Endothelial cell of umbilical vein (primary cell): ENCODE measurements around the gene NAA16. TPM values are rescaled to one million over a fixed set of nuclear protein-coding genes. Genes with fewer than 3 reads are reported as not detected.

Experiments used
- BruUV-seq: library from RNA; stranded (reverse); fragments of 400-500 nt; replicated peaks from 2 replicates; lab custom pipeline; 2021; lab: Mats Ljungman, UMichigan
- CTCF ChIA-PET: fragments of 300-600, 350-600 bp; sonication (Branson Sonifier 250); formaldehyde crosslinking; loops from one replicate; lab custom pipeline; 2021; ENCODE audit warnings: antibody characterized with exemption, inconsistent platforms; lab: Charles Lee
- POLR2A ChIA-PET: fragments of 300-600, 350-600 bp; sonication (Branson Sonifier 250); formaldehyde crosslinking; loops from one replicate; lab custom pipeline; 2021; ENCODE audit warnings: antibody characterized with exemption, inconsistent platforms; lab: Charles Lee
- DNase-seq: peaks from one replicate; pipeline ENCODE4 v3.0.0-alpha.2; 2011; ENCODE audit warnings: low read depth, low spot score
- FAIRE-seq: peaks from 2 replicates; lab custom pipeline; 2011; peaks lifted over from hg19 to GRCh38; lab: Jason Lieb, UNC
- H2AFZ ChIP-seq: 2 replicates; pipeline ENCODE4 v1.6.0; 2012; ENCODE audit warnings: low read depth, low read length, control low read depth, inconsistent platforms
- H3K27ac ChIP-seq: 2 replicates; pipeline ENCODE4 v1.5.1; 2011; ENCODE audit warnings: low read depth, mild to moderate bottlenecking, control low read depth, low read length, moderate library complexity; ENCODE audit not compliant: insufficient read depth
- H3K27me3 ChIP-seq, 2 experiments: 2 replicates each; pipeline versions ENCODE4 v1.6.0 to v1.6.1; 2011; ENCODE audit warnings: low read length in 2 of 2, mixed read lengths in 1 of 2; ENCODE audit not compliant: control insufficient read depth in 2 of 2, insufficient read depth in 2 of 2
- H3K36me3 ChIP-seq, 2 experiments: 2 replicates in 1 of 2; 3 replicates in 1 of 2; pipeline ENCODE4 v1.5.1; 2011; ENCODE audit warnings: low read length in 2 of 2, mild to moderate bottlenecking in 1 of 2, moderate library complexity in 1 of 2; ENCODE audit not compliant: control insufficient read depth in 2 of 2, insufficient read depth in 2 of 2; ENCODE audit errors: extremely low read depth in 1 of 2
- H3K4me1 ChIP-seq: 3 replicates; pipeline ENCODE4 v1.5.1; 2011; ENCODE audit warnings: mild to moderate bottlenecking, low read length; ENCODE audit not compliant: control insufficient read depth, insufficient read depth; ENCODE audit errors: extremely low read depth
- H3K4me2 ChIP-seq: 2 replicates; pipeline ENCODE4 v1.6.1; 2011; ENCODE audit warnings: low read length, control low read depth, mixed read lengths; ENCODE audit not compliant: insufficient read depth
- H3K4me3 ChIP-seq, 3 experiments: fragments of 200-600 bp in 1 of 3; sonication (generic), shearing (Covaris generic) in 1 of 3; replicated peaks in 1 of 3; 2 replicates each; pipeline ENCODE4 v1.5.1; 2011 to 2016; ENCODE audit warnings: control low read depth in 3 of 3, low read length in 3 of 3, mild to moderate bottlenecking in 2 of 3, inconsistent platforms in 1 of 3, low read depth in 1 of 3, moderate library complexity in 1 of 3; ENCODE audit not compliant: insufficient read depth in 1 of 3
- H3K79me2 ChIP-seq: 2 replicates; pipeline ENCODE4 v1.6.0; 2012; ENCODE audit warnings: low read length, inconsistent platforms; ENCODE audit not compliant: control insufficient read depth, insufficient read depth
- H3K9ac ChIP-seq: replicated peaks from 2 replicates; pipeline ENCODE3; 2011; ENCODE audit warnings: low read length, control low read depth; ENCODE audit not compliant: insufficient read depth; ENCODE audit errors: extremely low read depth
- H3K9me1 ChIP-seq: replicated peaks from 3 replicates; pipeline ENCODE4 v1.6.0; 2011; ENCODE audit warnings: mild to moderate bottlenecking, low read length; ENCODE audit not compliant: control insufficient read depth, insufficient read depth; ENCODE audit errors: extremely low read depth
- H3K9me3 ChIP-seq: replicated peaks from 2 replicates; pipeline ENCODE4 v1.5.1; 2012; ENCODE audit warnings: low read length, inconsistent platforms; ENCODE audit not compliant: control insufficient read depth, insufficient read depth
- H4K20me1 ChIP-seq: replicated peaks from 2 replicates; pipeline ENCODE3; 2011; ENCODE audit warnings: mild to moderate bottlenecking, low read length; ENCODE audit not compliant: control insufficient read depth, insufficient read depth; ENCODE audit errors: extremely low read depth
- CTCF ChIP-seq, 2 donors: IDR thresholded peaks; 1 replicate in 1 of 2; 2 replicates in 1 of 2; pipeline ENCODE4 v1.5.1; 2011; ENCODE audit warnings: low read length in 2 of 2, mild to moderate bottlenecking in 2 of 2, moderate library complexity in 2 of 2, control low read depth in 1 of 2, inconsistent platforms in 1 of 2, low read depth in 1 of 2; ENCODE audit not compliant: insufficient read depth in 1 of 2; ENCODE audit errors: extremely low read depth in 1 of 2
- EZH2 ChIP-seq: IDR thresholded peaks from 2 replicates; pipeline ENCODE4 v1.6.1; 2012; ENCODE audit warnings: borderline replicate concordance, low read depth, mild to moderate bottlenecking, moderate library complexity, low read length, inconsistent platforms; ENCODE audit not compliant: severe bottlenecking
- FOS ChIP-seq: IDR thresholded peaks from 2 replicates; pipeline ENCODE4 v1.6.1; 2011; ENCODE audit warnings: mild to moderate bottlenecking, low read length, moderate library complexity, borderline replicate concordance; ENCODE audit not compliant: insufficient read depth
- GATA2 ChIP-seq: IDR thresholded peaks from 2 replicates; pipeline ENCODE4 v1.7.0; 2011; ENCODE audit warnings: low read depth, mild to moderate bottlenecking, moderate library complexity, mixed read lengths, low read length; ENCODE audit not compliant: insufficient read length, insufficient read depth
- JUN ChIP-seq: IDR thresholded peaks from 2 replicates; pipeline ENCODE4 v1.6.1; 2011; ENCODE audit warnings: borderline replicate concordance, low read depth; ENCODE audit not compliant: insufficient read length, insufficient read depth
- MAX ChIP-seq: IDR thresholded peaks from 2 replicates; pipeline ENCODE4 v1.6.1; 2011; ENCODE audit not compliant: insufficient read depth, insufficient read length
- MYC ChIP-seq: IDR thresholded peaks from one replicate; pipeline ENCODE4 v1.6.1; 2011; ENCODE audit warnings: mild to moderate bottlenecking, low read depth, low read length
- POLR2A ChIP-seq: IDR thresholded peaks from 2 replicates; pipeline ENCODE4 v1.6.1; 2012; ENCODE audit warnings: low read depth, mild to moderate bottlenecking, control low read depth, low read length
- POLR2AphosphoS5 ChIP-seq: IDR thresholded peaks from 2 replicates; pipeline ENCODE4 v1.6.1; 2012; ENCODE audit warnings: low read depth, mild to moderate bottlenecking, control low read depth, low read length, moderate library complexity; ENCODE audit not compliant: insufficient read depth
- dilution Hi-C: fragments of 300-500 bp; cut with MboI; formaldehyde crosslinking; loops from one replicate; pipeline ENCODE4 v1.15.0; 2019; ENCODE audit warnings: low sequenced_read_pairs; ENCODE audit not compliant: extremely low pct_ligation_motif_present
- intact Hi-C: fragments of 100-400 bp; cut with micrococcal nuclease; formaldehyde crosslinking; loops from one replicate; pipeline ENCODE4 v1.10.0; 2022
- polyA plus RNA-seq, 4 experiments: library from polyadenylated mRNA; depleted of rRNA in 3 of 4; stranded (reverse) in 3 of 4; unstranded in 1 of 4; fragments of >200 nt; gene quantifications; 2 replicates each; pipeline versions ENCODE4 v1.2.1 to v1.2.3, GENCODE V29; 2011 to 2012; ENCODE audit warnings: missing spikeins in 1 of 4
- total RNA-seq: library from RNA; stranded (reverse); gene quantifications from 2 replicates; pipeline ENCODE4 v1.2.3, GENCODE V29; 2021

The NAA16 gene
- total and polyA plus RNA-seq, 2 donors (not counting 3 experiments of a cell fraction or from before 2014, with no cell fraction given) = 8.6 to 26.1 TPM

GRCh38 chr13:41388143-41388881 is 77.2 kb downstream of the NAA16 start:
- intact Hi-C loops = no loop called here
- POLR2A ChIA-PET = no interaction called here
- Histone ChIP-seq H3K27ac (no peak overlapping the region), H3K27me3 (peaks cover 0 to 4% of the 10 kb centered on the region in 2 experiments), H2AFZ (no peak overlapping the region), H3K4me3 (no peak overlapping the region), H3K79me2 (no peaks in the 10 kb centered on the region), H3K4me2 (no peak overlapping the region), H3K9ac (no peak overlapping the region), H3K9me3 (no peaks in the 10 kb centered on the region), H3K9me1 (no peaks in the 10 kb centered on the region), H3K4me1 (peaks cover 1% of the 10 kb centered on the region), H4K20me1 (no peaks in the 10 kb centered on the region), H3K36me3 (no peaks in the 10 kb centered on the region)
- CTCF ChIA-PET = interaction anchor here (1.3 to 5.9 kb wide), 3 partner anchors 262 to 265 kb away, joined by 6 to 77 read pairs (median 6); no protein-coding TSS in a partner anchor
- TF ChIP-seq EZH2 (no peak), FOS (no peak), MAX (no peak), CTCF (IDR thresholded peaks at IDR 0.05; ENCODE audit: extremely low read depth in 1 of 2, insufficient read depth in 1 of 2, low read depth in 1 of 2, low read length in 2 of 2) (no peak), POLR2A (no peak), GATA2 (no peak), JUN (no peak), MYC (no peak), POLR2AphosphoS5 (no peak)
- dilution Hi-C loops = no loop called here
- no peak for DNase-seq
- BruUV-seq = no TSS peak
- no peak for FAIRE-seq
